NOMO-1 treated with DMSO at 0.1 percent for 48 hours (cell line): ENCODE results near the gene TEX28.
"Not testable (repeated sequence)": the region's sequence is repeated elsewhere in the genome, so short reads cannot be mapped to it uniquely, and the experiment has no call there.

ENCODE experiments used
- DNase-seq: peaks from one replicate; lab custom pipeline; 2025; ENCODE audit not compliant: unreplicated experiment; lab: John Stamatoyannopoulos, UW

The TEX28 gene, protein sequence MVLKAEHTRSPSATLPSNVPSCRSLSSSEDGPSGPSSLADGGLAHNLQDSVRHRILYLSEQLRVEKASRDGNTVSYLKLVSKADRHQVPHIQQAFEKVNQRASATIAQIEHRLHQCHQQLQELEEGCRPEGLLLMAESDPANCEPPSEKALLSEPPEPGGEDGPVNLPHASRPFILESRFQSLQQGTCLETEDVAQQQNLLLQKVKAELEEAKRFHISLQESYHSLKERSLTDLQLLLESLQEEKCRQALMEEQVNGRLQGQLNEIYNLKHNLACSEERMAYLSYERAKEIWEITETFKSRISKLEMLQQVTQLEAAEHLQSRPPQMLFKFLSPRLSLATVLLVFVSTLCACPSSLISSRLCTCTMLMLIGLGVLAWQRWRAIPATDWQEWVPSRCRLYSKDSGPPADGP

DNA sequence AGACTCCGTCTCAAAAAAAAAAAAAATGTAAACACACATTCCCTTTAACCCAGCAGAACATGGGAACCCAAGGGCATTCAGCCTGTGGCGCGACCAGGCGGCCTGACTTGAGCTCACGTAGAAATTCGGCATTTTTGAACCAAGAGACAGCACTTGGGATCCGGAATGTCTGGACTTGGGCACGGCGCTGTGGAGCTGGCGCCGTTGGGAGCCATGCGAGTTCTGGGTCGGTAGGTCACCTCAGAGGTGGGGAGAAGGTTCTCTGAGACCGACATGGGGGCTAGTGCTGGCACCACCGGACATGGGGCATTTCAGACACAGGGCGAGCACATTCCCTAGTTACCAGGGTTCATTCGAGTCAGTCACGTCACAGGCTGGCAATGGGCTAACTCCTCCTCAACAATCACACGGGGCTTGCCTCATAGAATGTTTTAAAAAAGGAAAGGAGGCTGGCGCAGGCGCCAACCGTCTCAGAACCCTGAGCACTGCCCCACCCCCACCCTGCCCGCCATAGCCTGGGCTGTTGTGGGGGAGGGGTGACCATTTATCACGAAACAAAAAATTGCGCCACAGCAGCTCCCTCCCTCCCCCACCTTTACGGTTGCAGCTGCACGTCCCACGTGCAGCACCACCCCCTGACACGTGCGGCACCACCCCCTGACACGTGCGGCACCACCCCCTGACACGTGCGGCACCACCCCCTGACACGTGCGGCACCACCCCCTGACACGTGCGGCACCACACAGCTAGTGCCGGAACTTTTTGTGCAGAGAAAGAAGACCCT lies at the start of gene TEX28:
Gene TEX28, minus strand, starts transcription at position 334 of the 784 bp plus-strand sequence. CDS start 3,007 bp downstream, outside the sequence.
- peak; percentile 40 for DNase-seq

GRCh38 chrX:154343620-154344019 lies 48.7 kb upstream of the TEX28 start:
- DNase-seq = not testable (repeated sequence)

- DNase-seq = not testable (repeated sequence)
Measured at GRCh38 chrX:154343063-154343462, 48.1 kb upstream of the TEX28 start.

- not testable (repeated sequence) for DNase-seq
Measured at GRCh38 chrX:154341399-154342298, 46.7 kb upstream of the TEX28 start.

GRCh38 chrX:154334496-154334895 lies 39.6 kb upstream of the TEX28 start:
- no peak for DNase-seq

- peak; percentile 72 for DNase-seq
Measured at GRCh38 chrX:154333837-154334271, 38.9 kb upstream of the TEX28 start.

- DNase-seq = no peak
Measured at GRCh38 chrX:154333116-154333515, 38.2 kb upstream of the TEX28 start.

GRCh38 chrX:154332561-154332960 lies 37.6 kb upstream of the TEX28 start:
- DNase-seq = no peak

GRCh38 chrX:154329294-154329693 lies 34.4 kb upstream of the TEX28 start:
- no peak for DNase-seq

- no peak for DNase-seq
Measured at GRCh38 chrX:154328646-154329045, 33.7 kb upstream of the TEX28 start.

- DNase-seq = peak; percentile 9
Measured at GRCh38 chrX:154327038-154327820, 32.3 kb upstream of the TEX28 start.

- DNase-seq = no peak
Measured at GRCh38 chrX:154325541-154325940, 30.6 kb upstream of the TEX28 start.

- DNase-seq = no peak
Measured at GRCh38 chrX:154323537-154323936, 28.6 kb upstream of the TEX28 start.

GRCh38 chrX:154322890-154323289 lies 28.0 kb upstream of the TEX28 start:
- DNase-seq = no peak

GRCh38 chrX:154321594-154321993 lies 26.7 kb upstream of the TEX28 start:
- no peak for DNase-seq

DNA sequence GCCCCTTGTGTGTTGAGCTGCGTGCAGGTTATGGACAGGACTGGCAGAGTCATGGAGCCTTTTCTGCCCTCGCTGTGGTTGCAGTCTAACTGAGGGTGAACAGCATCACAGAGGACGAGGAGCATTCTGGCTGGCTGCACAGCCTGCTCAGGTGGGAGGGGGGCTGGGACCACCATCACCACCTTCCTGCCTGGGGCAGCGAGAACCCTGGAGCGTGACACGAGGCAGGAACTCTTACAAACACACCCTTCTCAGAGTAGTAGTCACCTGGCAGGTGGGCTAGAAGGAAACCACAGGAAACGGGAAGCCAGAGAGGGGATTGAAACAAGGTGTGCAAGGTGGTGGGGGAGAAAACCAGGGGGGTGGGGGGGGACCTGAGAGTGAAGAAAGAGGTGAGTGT lies 26.2 kb upstream of the TEX28 start:
- no peak for DNase-seq

DNA sequence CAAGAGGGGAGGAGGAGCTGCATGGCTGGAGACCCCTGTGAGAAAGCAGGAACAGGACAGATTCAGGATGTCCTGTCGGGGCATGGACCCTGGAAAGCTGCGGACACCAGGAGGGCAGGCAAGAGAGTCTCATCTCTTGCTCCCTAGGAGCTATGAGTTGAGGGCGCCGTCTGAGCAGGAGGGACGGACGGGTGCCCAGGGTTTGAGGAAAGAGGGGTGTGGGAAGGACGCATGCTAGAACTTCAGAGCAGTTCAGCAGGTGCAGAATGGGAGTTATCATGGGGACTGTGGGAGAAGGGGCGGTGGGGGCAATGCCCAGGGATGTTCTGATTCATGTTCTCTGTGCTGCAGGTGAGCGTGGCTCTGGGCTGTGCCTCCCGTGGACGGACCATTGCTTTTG lies 25.5 kb upstream of the TEX28 start:
- no peak for DNase-seq

- no peak for DNase-seq
Measured at GRCh38 chrX:154317391-154317995, 22.6 kb upstream of the TEX28 start.

DNA sequence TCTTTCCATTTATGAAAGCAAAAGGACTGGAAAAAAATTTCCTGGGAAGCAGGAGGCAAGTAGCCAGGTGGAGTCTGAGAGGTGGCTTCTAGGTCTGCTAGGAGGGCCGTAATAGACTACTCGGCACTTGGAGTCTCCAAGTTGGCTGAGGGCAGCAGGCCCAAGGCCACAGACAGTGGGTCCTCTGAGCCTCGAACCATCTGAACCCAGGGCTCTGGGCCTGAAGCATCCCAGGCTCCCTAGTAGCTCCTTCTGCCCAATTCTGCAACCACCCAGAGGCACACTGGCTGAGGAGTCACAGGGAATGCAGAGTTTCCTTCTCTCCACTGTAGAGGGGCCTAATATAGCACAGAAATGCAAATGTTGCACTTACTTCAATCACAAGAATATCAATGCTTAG lies 20.5 kb upstream of the TEX28 start:
- no peak for DNase-seq

DNA sequence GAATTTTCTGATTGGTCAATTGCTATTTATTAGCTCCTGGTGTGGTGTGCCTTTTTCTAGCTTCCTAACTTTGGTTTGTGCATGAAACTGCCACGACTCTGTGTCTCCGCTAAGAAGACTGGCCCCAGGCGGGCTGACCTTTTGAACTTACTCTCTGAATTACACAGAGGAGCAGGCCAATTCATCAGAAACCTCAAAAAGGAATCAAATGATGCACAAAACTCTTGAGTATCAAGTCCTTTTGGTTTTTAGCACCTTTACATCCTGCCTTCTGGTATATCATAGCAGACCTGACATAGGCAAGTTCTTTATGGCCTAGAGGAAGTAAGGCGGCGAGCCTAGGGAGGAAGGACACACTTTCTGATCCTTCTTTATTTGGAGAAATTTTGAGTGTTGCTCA lies 18.2 kb upstream of the TEX28 start:
- no peak for DNase-seq
